Measurements from ENCODE around the gene ZNF334.

ZNF334 gene

GRCh38 chr20:46550461-46550860 lies 37.1 kb upstream of the ZNF334 start, which contains the start of gene OCSTAMP:
Gene OCSTAMP, minus strand, starts transcription at chr20:46550654. Its CDS starts 94 bp downstream, at chr20:46550560.
- DNase-seq (ENCODE audit: low read depth) = no peak
- H3K4me3 ChIP-seq (ENCODE audit: low read depth, low read length) = no peak within 1 kb of the TSS
- TF ChIP-seq, protein P1, sequence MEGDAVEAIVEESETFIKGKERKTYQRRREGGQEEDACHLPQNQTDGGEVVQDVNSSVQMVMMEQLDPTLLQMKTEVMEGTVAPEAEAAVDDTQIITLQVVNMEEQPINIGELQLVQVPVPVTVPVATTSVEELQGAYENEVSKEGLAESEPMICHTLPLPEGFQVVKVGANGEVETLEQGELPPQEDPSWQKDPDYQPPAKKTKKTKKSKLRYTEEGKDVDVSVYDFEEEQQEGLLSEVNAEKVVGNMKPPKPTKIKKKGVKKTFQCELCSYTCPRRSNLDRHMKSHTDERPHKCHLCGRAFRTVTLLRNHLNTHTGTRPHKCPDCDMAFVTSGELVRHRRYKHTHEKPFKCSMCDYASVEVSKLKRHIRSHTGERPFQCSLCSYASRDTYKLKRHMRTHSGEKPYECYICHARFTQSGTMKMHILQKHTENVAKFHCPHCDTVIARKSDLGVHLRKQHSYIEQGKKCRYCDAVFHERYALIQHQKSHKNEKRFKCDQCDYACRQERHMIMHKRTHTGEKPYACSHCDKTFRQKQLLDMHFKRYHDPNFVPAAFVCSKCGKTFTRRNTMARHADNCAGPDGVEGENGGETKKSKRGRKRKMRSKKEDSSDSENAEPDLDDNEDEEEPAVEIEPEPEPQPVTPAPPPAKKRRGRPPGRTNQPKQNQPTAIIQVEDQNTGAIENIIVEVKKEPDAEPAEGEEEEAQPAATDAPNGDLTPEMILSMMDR (IDR thresholded peaks at IDR 0.05; ENCODE audit: low read depth, low read length, missing control alignments) = no peak

- H3K4me3 ChIP-seq (ENCODE audit: low read depth, low read length) = no peak overlapping the region
- TF ChIP-seq, protein P1 (IDR thresholded peaks at IDR 0.05; ENCODE audit: low read depth, low read length, missing control alignments) = peak; percentile 30
- no peak for DNase-seq (ENCODE audit: low read depth)
Measured at GRCh38 chr20:46549188-46549972, 36.0 kb upstream of the ZNF334 start.

DNA sequence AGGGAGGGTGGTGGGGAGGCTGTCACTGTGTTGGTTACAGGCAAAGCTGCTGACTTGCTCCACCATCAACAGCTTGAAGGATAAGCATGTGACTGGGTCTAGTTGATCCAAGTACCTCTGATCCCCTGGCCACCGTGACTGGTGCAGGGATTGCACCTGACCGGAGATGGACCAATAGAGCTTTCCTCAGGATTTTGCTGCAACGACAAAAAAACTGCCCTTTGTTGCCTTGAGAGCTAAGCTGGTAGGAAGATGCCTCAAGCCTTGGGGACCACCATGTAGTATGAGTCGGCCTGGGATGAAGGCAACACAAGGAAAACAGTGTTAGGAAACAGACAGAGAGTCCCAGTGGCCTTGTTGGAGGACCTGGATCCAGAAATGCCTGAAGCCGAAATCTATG lies 35.3 kb upstream of the ZNF334 start:
- H3K4me3 ChIP-seq (ENCODE audit: low read depth, low read length) = no peak overlapping the region
- DNase-seq (ENCODE audit: low read depth) = no peak
- TF ChIP-seq, protein P1 (IDR thresholded peaks at IDR 0.05; ENCODE audit: low read depth, low read length, missing control alignments) = no peak

DNA sequence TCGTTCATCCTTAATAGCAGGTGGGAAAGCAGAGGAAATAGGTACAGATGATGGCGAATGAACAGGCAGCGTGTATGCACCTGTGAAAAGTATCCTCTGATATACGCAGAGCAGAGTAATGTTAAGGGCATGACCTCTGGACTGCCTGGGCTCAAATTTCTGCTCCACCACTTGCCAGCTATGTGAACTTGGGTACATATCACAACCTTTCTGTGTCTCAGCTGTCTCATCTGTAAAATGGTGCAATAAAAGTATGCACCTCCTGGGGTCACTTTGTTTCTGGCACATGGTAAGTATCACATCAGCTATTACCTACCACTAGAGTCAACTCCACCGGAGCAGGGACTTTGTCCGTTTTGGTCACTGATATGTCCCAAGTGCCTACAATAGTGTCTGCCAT lies 34.6 kb upstream of the ZNF334 start:
- TF ChIP-seq, protein P1 (IDR thresholded peaks at IDR 0.05; ENCODE audit: low read depth, low read length, missing control alignments) = no peak
- no peak overlapping the region for H3K4me3 ChIP-seq (ENCODE audit: low read depth, low read length)
- DNase-seq (ENCODE audit: low read depth) = no peak

DNA sequence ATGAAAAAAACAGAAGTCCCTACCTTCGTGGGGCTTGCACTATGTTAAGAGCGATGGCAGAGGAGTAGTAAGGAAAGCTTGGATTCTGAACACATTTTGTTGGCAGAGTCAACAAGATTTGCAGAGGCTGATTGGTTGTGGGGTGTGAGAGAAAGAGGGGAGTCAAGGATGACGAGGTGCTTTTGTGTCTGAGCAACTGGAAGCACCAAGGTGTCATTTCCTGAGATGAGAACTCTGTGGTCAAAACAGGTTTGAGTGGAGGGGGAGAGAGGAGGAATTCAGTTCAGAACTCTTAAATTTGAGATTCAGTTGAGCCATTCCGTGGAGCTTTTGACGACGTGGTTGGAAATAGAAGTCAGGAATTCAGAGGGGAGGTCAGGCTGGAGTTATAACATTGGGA lies 33.6 kb upstream of the ZNF334 start:
- TF ChIP-seq, protein P1 (IDR thresholded peaks at IDR 0.05; ENCODE audit: low read depth, low read length, missing control alignments) = no peak
- DNase-seq (ENCODE audit: low read depth) = no peak
- no peak overlapping the region for H3K4me3 ChIP-seq (ENCODE audit: low read depth, low read length)

DNA sequence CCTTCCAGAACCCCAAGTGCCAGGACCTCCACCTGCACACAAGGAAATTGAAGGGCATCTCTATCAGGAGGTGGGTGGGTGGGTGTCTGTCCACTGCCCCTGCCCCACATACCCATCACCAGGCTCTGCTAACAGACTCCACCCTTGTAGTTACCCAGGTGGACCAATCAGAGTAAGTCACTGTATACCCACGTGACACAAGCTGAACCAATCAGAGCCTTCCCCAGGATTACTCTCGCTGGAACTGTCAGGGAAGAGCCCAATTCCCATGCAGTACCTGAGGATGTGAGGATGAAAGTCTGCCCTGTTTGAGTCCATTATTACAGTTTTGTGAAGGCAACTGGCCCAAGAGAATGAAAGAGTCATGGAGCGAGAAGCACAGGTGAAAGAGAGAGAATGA lies 32.9 kb upstream of the ZNF334 start:
- TF ChIP-seq, protein P1 (IDR thresholded peaks at IDR 0.05; ENCODE audit: low read depth, low read length, missing control alignments) = no peak
- H3K4me3 ChIP-seq (ENCODE audit: low read depth, low read length) = no peak overlapping the region
- DNase-seq (ENCODE audit: low read depth) = no peak

DNA sequence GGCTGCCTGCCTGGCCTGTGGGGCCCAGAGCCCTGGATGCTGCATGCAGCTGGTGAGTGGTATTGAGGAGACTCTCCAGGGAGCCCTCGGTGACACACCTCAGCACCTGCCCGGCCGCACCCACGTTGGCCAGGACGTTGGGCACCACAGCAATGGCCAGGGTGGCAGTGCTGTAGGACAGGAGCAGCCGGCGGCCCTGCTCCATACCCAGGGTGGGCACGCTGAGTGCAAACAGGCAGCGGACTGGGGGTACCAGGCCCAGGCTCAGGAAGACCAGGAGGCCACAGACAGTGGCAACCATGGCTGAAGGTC lies 32.4 kb upstream of the ZNF334 start:
- no peak overlapping the region for H3K4me3 ChIP-seq (ENCODE audit: low read depth, low read length)
- TF ChIP-seq, protein P1 (IDR thresholded peaks at IDR 0.05; ENCODE audit: low read depth, low read length, missing control alignments) = no peak
- DNase-seq (ENCODE audit: low read depth) = no peak
